Upper lobe of left lung (tissue), 6 donors: ENCODE results near the gene UXT. TPM values are rescaled to one million over a fixed set of nuclear protein-coding genes. Genes with fewer than 3 reads are reported as not detected.

Experiments
- ATAC-seq, 2 donors: fragments of 200-7000 bp; cut with Tn5 transposase; one replicate each; pipeline ENCODE4 v1.9.1; 2022; ENCODE audit warnings: mild to moderate bottlenecking in 2 of 2, moderate library complexity in 2 of 2; ENCODE audit not compliant: low FRiP score in 2 of 2
- DNase-seq, 2 donors: peaks; one replicate each; pipeline ENCODE4 v3.0.0-alpha.2; 2019 to 2020
- H3K27ac ChIP-seq, 4 donors: fragments of 200-600 bp; sonication (generic); one replicate each; pipeline ENCODE4 v1.5.1; 2016 to 2019
- H3K27me3 ChIP-seq, 4 donors: fragments of 200-600 bp; sonication (generic); one replicate each; pipeline ENCODE4 v1.5.1; 2017 to 2019
- H3K36me3 ChIP-seq, 4 donors: fragments of 200-600 bp; sonication (generic); one replicate each; pipeline ENCODE4 v1.5.1; 2016 to 2019
- H3K4me1 ChIP-seq, 4 donors: fragments of 200-600 bp; sonication (generic); one replicate each; pipeline ENCODE4 v1.5.1; 2018 to 2019
- H3K4me3 ChIP-seq, 4 donors: fragments of 200-600 bp; sonication (generic); one replicate each; pipeline ENCODE4 v1.5.1; 2017 to 2019; ENCODE audit warnings: mild to moderate bottlenecking in 2 of 4, moderate library complexity in 1 of 4
- H3K9me3 ChIP-seq, 4 donors: fragments of 200-600 bp; sonication (generic); one replicate each; pipeline ENCODE4 v1.5.1; 2018 to 2019
- EP300 ChIP-seq, 4 donors: sonication (generic); formaldehyde crosslinking; IDR thresholded peaks; one replicate each; pipeline ENCODE4 v1.5.1; 2017; ENCODE audit warnings: antibody characterized with exemption in 4 of 4, control low read depth in 2 of 4
- POLR2A ChIP-seq, 4 donors: fragments of 450-650 bp; IDR thresholded peaks; one replicate each; pipeline ENCODE4 v1.5.1; 2016 to 2017; ENCODE audit warnings: antibody characterized with exemption in 4 of 4, mild to moderate bottlenecking in 2 of 4
- POLR2AphosphoS5 ChIP-seq, 2 donors: sonication (generic); formaldehyde crosslinking; IDR thresholded peaks; one replicate each; pipeline ENCODE4 v1.5.1; 2017; ENCODE audit warnings: antibody characterized with exemption in 2 of 2
- WGBS, 2 donors: methylation state at CpG; one replicate each; pipeline ENCODE4 v1.1.5; 2017 to 2018; 5-methylcytosine and 5-hydroxymethylcytosine counted together
- total RNA-seq, 6 donors: library from RNA; depleted of rRNA in 4 of 6; stranded (reverse); fragments of >200 nt in 4 of 6; gene quantifications; one replicate each; pipeline versions ENCODE4 v1.1.0 to v1.2.1, GENCODE V29; 2016 to 2021
- TF ChIP-seq, protein P1 (sequence below), 6 experiments: fragments of 450-650 bp in 4 of 6; fragments of 200-600 bp in 2 of 6; sonication (generic) in 2 of 6; IDR thresholded peaks; one replicate each; pipeline ENCODE4 v1.5.1; 2016 to 2019; ENCODE audit warnings: antibody characterized with exemption in 6 of 6
- donor health status: DM: no; HTN: no; CAD: no; lungs with moderate emphysema.
- donor health status: DM: no; HTN: yes; CAD: no; lungs with severe emphysema.

UXT gene
- total RNA-seq, 6 donors from 2014 or later = 23.0 to 90.6 (median 75.2) TPM

GRCh38 chrX:47613082-47613481 is 45.9 kb downstream of the UXT start:
- Histone ChIP-seq H3K9me3 (no peaks in the 10 kb centered on the region), H3K4me3 (no peak overlapping the region), H3K27ac (no peak overlapping the region), H3K4me1 (no peaks in the 10 kb centered on the region), H3K27me3 (no peaks in the 10 kb centered on the region), H3K36me3 (no peaks in the 10 kb centered on the region)
- ATAC-seq (no peak), DNase-seq (no peak)
- WGBS, 2 donors = 87 to 98% methylated on average over 8 of the region's 8 CpGs
- TF ChIP-seq POLR2AphosphoS5 (IDR thresholded peaks at IDR 0.05) = no peak
- TF ChIP-seq POLR2A (IDR thresholded peaks at IDR 0.05) = no peak
- TF ChIP-seq, protein P1, sequence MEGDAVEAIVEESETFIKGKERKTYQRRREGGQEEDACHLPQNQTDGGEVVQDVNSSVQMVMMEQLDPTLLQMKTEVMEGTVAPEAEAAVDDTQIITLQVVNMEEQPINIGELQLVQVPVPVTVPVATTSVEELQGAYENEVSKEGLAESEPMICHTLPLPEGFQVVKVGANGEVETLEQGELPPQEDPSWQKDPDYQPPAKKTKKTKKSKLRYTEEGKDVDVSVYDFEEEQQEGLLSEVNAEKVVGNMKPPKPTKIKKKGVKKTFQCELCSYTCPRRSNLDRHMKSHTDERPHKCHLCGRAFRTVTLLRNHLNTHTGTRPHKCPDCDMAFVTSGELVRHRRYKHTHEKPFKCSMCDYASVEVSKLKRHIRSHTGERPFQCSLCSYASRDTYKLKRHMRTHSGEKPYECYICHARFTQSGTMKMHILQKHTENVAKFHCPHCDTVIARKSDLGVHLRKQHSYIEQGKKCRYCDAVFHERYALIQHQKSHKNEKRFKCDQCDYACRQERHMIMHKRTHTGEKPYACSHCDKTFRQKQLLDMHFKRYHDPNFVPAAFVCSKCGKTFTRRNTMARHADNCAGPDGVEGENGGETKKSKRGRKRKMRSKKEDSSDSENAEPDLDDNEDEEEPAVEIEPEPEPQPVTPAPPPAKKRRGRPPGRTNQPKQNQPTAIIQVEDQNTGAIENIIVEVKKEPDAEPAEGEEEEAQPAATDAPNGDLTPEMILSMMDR (IDR thresholded peaks at IDR 0.05) = no peak
- TF ChIP-seq EP300 (IDR thresholded peaks at IDR 0.05) = no peak

GRCh38 chrX:47612418-47612817 is 46.6 kb downstream of the UXT start:
- H3K9me3 ChIP-seq = no peaks in the 10 kb centered on the region
- H3K27ac ChIP-seq = no peak overlapping the region
- DNase-seq (no peak), ATAC-seq (no peak)
- H3K4me1 ChIP-seq = no peaks in the 10 kb centered on the region
- no peaks in the 10 kb centered on the region for H3K27me3 ChIP-seq
- no peak overlapping the region for H3K4me3 ChIP-seq
- H3K36me3 ChIP-seq = no peaks in the 10 kb centered on the region
- TF ChIP-seq POLR2AphosphoS5 (IDR thresholded peaks at IDR 0.05) (no peak), EP300 (IDR thresholded peaks at IDR 0.05) (no peak), POLR2A (IDR thresholded peaks at IDR 0.05) (no peak)
- TF ChIP-seq, protein P1 (IDR thresholded peaks at IDR 0.05) = no peak

- H3K27me3 ChIP-seq = no peaks in the 10 kb centered on the region
- no peaks in the 10 kb centered on the region for H3K9me3 ChIP-seq
- no peak overlapping the region for H3K27ac ChIP-seq
- H3K4me3 ChIP-seq = no peak overlapping the region
- TF ChIP-seq EP300 (IDR thresholded peaks at IDR 0.05) (no peak), POLR2AphosphoS5 (IDR thresholded peaks at IDR 0.05) (no peak), POLR2A (IDR thresholded peaks at IDR 0.05) (no peak)
- TF ChIP-seq, protein P1 (IDR thresholded peaks at IDR 0.05) = no peak
- no peaks in the 10 kb centered on the region for H3K4me1 ChIP-seq
- DNase-seq (no peak), ATAC-seq (no peak)
- H3K36me3 ChIP-seq = no peaks in the 10 kb centered on the region
- 80 to 92% methylated on average over 1 to 2 of the region's 2 CpGs for WGBS, 2 donors
These were observed 47.1 kb downstream of the UXT start for GRCh38 chrX:47611926-47612325.

DNA sequence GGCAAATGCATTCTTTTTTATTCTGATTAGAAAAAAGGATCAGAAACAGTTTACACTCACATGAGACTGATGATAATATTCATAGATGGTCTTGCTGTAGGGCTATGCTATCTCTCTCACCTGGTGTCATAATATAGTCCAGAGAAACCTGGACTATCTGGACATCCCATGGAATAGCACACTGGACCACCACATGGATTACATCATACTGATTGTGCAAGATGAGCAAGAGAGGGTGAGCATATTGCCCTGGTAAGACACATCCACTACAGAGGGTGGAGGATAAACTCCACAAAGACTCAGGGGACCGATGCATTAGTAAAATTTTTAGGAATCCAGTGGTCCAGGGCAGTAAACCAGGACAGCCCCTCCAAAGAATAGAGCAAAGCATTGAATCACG is 47.5 kb downstream of the UXT start:
- Histone ChIP-seq H3K36me3 (no peaks in the 10 kb centered on the region), H3K27ac (no peak overlapping the region), H3K9me3 (no peaks in the 10 kb centered on the region), H3K27me3 (no peaks in the 10 kb centered on the region), H3K4me1 (no peaks in the 10 kb centered on the region), H3K4me3 (no peak overlapping the region)
- no peak for ATAC-seq
- WGBS, 2 donors = 60 to 65% methylated on average over 1 to 2 of the region's 2 CpGs
- DNase-seq = no peak
- TF ChIP-seq POLR2A (IDR thresholded peaks at IDR 0.05) (no peak), EP300 (IDR thresholded peaks at IDR 0.05) (no peak), POLR2AphosphoS5 (IDR thresholded peaks at IDR 0.05) (no peak)
- TF ChIP-seq, protein P1 (IDR thresholded peaks at IDR 0.05) = no peak

- H3K36me3 ChIP-seq = no peaks in the 10 kb centered on the region
- no peak overlapping the region for H3K27ac ChIP-seq
- H3K9me3 ChIP-seq = no peaks in the 10 kb centered on the region
- DNase-seq = no peak
- no peaks in the 10 kb centered on the region for H3K27me3 ChIP-seq
- no peaks in the 10 kb centered on the region for H3K4me1 ChIP-seq
- TF ChIP-seq, protein P1 (IDR thresholded peaks at IDR 0.05) = no peak
- TF ChIP-seq EP300 (IDR thresholded peaks at IDR 0.05) = no peak
- no peak for TF ChIP-seq POLR2A (IDR thresholded peaks at IDR 0.05)
- TF ChIP-seq POLR2AphosphoS5 (IDR thresholded peaks at IDR 0.05) = no peak
- no peak overlapping the region for H3K4me3 ChIP-seq
- WGBS, 2 donors = 56 to 69% methylated on average over 4 of the region's 4 CpGs
- ATAC-seq = no peak
These were observed 48.5 kb downstream of the UXT start for GRCh38 chrX:47610511-47610910.
